ENCODE results near the gene PSORS1C2.
A peak's percentile ranks its signal among the peaks of the same experiment; 100 is the strongest.

The PSORS1C2 gene

DNA sequence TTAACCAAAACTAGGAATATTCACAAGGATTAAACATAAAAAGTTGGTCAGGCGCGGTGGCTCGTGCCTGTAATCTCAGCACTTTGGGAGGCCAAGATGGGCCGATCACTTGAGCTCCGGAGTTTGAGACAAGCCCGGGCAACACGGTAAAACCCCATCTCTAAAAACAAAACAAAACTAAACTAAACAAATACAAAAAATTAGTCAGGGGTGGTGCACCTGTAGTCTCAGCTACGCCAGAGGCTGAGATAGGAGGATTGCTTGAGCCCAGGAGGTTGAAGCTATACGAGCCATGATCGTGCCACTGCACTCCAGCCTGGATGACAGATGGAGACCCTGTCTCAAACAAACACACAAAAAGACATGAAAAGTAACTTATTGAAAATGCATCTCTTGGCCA, 3.2 kb downstream of the PSORS1C2 start:
- DNase-seq: no peak

DNA sequence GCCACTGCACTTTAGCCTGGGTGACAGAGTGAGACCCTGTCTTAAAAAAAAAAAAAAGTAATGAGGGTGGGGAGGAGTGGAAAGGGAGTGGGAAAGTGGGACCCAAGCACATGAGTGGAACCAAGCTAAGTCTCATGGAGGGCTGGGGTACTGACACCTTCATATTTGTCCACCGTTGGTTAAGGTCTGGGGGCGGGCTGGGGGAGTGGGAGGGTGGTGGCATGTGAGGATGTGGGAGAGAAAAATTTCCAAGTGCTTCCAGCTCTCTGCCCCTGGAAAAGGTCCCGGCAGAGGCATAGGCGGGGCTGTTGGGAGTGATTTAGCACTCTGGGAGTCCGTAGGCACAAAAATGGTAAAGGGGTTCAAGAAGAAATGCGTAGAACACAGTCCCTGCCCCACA, 6.1 kb downstream of the PSORS1C2 start:
- DNase-seq: no peak

DNA sequence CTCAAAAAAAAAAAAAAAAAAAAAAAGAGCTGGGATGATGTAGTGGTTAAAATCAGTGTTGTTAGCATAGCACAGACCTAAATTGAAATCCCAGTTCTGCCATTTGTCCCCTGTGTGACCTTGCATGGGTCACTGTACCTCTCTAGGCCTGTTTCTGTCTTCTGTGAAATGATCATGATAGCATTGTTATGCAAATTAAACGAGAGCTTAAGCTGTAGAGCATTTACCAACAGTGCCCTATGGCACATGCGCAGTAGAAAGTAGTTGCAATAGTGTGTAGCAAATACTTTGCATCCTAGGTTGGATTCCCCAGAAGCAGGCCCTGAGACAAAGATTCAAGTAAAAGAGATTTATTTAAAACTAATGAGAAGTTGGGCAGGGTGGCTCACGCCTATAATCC, 7.3 kb downstream of the PSORS1C2 start:
- DNase-seq: no peak

DNA sequence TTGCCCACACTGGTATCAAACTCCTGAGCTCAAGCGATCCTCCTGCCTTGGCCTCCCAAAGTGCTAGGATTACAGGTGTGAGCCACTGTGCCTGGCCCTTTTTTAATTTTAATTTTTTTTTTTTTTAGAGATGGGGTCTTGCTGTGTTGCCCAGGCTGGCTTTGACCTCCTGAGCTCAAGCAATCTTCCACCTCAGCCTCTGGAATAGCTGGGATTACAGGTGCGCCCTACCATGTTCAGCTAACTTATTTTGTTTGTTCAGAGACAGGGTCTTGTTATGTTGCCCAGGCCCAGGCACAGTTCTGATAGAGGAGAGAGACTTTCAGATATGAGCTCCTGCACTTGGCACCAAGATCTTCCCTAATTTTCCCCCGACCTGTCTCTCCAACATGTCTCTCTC, 8.1 kb downstream of the PSORS1C2 start:
- DNase-seq: no peak

DNA sequence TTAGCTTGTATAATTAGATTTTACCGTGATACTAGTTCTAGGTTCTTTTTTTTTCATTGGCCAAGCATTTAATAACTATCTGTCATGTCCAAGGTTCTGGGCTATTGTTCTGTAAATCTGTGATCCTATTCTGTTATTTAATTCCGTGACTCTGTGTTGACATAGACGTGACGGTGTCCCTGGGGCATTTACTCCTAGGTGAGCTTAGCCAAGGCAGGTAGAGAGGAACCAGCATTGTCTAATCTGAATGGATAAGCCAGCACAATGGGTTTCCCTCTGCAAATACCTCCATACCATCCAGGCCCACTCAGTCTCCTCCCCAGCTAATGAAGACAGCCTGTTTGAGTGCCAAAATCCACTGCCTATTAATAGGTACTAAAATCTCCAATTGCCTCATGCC, 9.7 kb downstream of the PSORS1C2 start:
- no peak for DNase-seq

DNA sequence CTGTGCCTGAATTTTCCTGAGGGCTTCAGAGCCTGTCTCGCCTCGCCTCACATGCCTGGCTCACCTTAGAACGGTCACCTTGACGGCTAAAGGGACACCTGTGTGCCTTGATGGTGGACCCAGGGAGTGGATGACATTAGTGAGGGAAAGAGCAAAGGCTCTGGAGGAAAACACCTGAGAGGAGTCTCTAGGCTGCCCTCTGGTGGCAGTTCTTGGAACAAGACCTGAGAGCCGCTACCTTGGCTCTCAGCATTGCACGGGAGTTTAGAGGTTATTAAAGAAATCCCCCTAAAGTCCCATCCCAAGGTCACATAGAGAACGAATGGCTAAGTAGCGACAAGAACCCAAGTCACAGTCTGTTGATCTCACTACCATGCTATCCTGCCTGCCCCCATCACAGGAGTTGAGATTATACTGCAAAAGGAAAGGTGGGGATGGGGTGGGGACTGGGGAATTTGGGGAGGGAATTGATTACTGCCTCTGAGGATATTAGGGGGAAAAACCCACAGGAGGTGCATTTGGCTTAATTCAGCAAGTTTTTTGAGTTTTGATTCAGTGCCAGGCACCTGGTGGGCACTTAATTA, 10.7 kb downstream of the PSORS1C2 start:
- DNase-seq: peak; percentile 87

DNA sequence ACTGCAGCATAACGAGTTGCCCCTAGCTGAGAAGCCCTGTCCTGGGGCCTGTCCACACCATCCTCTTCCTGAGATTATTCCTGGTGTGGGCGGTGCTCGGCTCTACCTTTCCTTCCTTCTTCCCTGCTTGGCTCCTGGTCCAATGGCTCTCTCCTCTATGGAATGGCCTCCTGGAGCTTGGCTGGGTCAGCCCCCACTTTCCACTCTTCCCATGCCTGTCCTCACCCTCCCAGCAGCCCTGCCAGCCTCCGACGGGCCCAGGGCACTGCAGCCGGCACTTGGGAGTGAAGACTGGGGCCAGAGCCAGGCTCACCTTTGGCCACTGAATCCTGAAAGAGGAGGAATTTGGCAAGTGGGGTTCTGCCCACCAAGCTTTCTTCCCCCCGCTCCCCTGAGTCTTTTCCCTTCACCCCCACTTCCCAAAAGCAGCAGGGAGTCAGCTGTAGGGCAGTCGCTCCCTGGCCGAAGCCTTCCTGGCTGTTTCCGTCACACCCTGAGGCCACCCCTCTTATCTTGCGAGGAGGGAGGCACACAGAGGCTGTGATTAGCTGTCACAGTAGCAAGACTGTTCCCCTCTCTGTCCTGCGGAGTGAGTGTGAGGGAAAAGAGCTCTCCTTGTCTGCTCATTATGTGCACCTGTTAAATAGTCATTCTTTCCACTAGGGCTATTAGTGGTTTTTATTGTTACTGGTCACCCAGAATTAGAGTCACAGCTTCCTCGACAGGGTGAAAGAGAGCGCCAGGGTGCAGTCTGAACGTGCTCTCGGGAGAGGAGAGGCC, 12.3 kb downstream of the PSORS1C2 start:
- no peak for DNase-seq

DNA sequence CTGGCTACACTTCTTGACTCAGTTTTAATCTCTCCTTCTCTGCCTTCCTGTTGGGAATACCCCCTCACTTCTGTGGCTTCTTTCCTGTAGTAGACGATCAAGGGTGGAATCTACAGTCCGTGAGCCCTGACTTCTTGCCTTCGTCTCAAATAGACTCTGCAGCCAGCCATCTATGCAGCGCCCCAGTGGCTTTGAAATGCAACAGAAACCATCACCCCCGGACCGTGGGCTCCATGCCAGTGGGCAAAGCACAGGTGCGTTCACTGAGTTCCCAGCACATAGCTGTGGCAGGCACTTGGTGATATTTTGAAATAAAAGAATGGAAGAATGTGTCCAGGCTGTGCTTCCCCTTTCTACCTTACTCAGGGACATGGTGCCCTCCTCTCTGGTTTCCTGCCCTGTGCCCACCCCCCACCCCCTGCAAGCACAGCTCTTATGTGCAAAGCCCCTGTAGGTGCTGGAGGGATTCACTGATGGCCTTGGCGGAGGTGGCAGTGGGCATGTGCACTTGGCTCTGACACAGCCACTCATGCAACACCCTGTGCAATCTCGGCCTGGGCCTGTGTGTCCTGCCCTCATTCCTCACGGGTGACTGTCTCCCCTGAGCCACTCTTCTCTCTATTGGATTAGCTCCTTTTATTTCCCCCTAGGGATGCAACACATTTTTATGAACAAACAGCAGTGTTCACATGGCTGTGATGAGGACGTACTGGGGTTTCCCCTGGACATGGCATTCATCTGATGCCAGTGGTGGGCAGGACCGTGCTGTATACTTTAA, 13.1 kb downstream of the PSORS1C2 start:
- no peak for DNase-seq

DNA sequence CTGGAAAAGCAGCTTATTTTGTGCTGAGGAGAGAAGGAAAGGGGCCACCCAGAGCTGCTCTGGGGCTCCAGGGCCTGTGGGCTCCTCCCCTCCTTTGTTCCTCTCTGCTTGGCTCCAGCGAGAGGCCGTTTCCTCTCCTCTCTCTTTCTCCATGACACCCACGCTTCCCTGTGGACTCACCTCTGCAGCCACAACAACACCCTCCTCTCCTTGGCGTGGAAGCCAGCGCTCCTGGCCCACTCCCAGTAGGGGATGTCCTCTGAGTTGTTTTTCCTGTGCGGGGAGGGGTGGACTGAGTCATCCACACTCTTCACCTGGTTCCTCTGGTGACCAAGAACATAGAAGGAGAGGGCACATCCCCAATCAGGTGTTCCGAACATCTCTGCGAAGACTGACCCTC, 13.7 kb downstream of the PSORS1C2 start:
- DNase-seq: no peak

DNA sequence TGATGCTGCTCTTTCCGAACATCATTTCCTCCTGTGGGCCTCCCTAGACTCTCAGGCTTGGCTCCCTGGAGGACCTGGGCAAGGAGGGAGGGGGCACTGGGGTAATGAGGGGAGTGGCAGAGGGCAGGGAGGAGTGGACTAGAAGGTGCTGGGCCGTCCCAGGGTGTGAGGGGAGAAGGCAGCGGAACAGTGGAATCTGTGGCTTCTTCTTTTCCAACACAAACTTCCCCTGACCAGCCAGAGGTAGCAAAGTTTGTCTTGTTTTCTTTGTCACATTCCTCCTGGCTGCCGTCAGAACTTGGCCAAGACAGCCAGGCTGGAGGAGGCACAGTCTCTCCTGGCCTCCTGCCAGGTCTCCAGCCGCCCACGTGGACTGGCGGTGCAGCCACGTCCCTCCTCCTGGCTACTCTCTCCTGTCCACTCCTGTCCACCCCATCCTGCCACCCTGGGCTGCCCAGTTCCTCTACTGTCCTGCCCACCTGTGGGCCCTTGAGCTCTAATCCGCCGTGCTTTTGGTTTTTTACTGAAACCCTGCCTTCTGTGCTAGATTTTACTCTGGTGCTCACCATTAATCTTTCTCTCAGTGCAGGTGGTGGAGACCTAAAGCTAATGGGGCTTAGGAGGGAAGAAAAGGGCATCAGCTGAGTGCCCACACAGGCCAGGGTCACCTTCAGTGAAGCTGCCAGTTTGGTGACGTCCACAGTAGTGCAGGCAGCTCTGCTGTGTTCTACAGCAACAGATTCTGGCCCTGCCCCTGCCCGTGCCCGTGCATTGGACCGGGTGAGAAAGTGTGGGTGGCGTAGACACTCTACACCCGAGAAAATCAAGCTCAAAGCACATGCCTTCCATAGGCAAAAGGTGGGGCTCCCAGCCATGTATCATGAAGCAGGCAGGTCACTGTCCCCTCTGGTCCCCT, 15.8 kb downstream of the PSORS1C2 start:
- no peak for DNase-seq

DNA sequence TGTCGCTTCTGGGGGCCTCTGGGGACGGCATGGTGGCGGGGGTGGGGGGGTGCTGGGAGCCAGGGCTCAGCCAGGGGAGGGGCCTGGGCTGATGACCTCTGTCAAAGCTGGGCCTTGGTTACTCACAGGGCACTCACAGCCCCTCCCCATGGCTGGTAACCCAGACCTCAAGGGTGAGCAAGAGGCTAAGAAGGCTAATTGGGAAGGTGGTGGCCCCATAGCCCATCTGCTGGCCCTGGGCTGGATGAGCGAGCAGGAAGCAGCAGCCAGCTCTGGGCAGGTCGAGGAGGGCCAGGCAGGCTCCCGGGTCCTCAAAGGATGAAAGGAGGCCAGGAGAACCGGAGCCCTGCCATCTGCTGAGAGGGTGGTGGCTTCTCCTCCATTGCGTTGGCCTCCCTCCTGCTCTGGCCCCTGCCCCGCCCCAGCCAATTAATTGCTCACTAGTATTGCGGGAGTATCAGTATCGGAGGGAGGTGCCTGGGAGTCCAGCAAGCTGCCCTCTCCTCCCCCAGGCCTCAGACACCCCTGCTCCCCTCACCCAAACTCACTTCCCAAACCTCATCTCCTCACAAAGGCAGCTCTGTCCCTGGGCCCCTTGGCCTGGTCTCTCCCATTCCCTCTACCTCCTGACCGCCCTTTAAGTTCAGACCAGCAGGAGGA, 17.6 kb downstream of the PSORS1C2 start:
- DNase-seq: no peak

DNA sequence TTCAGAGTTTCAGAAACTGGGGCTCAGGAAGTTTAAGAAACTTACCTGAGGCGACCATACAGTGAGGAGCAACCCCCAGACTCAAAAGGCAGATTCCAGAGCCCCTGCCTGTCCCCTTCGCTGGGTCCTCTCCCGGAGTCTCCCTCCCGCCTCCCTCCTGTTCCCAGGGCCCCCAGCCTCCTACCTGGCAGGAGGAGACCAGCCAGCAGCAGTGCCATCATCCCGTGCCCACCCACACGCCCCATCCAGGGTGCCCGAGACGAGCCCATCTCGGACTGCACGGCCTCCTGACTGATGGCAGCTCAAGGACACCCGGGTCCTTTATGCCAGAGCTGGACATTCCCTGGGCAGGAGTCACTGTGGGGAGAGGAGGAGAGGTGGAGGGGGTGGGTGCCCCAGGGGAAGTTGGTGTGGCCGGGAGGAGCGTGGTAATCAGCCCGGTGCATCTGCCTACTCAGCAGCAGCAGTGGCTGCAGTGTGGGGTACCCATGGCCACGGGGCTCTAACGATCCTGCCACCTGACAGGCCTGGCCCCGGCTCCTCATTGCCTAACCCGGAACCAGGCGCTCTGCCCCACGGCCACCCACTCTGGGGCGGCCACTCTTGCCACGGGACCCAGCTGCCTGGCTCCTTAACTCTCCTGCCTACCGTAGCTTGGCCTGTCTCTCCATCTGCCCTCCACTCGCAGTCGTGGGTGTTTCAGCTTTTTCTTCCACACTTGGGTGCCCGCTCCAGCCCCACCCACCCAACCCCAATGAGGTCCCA, 18.5 kb downstream of the PSORS1C2 start, which contains the start of gene CDSN:
TSS of gene CDSN (minus strand) at position 296 of the 765 bp plus-strand sequence. CDS start at position 269, 27 bp downstream.
- no peak for DNase-seq

DNA sequence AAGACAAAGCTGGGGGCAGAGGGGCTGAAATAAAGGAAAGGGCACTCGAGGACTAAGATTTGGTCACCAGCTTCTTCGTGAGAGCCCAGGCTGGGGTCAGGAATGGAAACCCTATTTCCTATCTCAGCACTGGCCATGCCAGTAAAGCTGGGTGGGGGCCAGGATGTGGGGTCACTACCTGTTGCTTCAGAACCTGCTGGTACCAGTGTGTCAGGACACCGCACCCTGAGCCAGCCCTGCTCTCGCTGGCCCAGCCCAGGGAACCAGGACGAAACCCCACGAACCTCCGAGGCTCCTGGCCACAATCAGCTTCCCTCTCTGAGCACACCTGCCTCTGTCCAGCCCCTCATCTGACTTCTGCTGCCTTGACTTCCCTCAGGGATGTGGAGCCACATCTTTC, 20.7 kb downstream of the PSORS1C2 start:
- DNase-seq: no peak

DNA sequence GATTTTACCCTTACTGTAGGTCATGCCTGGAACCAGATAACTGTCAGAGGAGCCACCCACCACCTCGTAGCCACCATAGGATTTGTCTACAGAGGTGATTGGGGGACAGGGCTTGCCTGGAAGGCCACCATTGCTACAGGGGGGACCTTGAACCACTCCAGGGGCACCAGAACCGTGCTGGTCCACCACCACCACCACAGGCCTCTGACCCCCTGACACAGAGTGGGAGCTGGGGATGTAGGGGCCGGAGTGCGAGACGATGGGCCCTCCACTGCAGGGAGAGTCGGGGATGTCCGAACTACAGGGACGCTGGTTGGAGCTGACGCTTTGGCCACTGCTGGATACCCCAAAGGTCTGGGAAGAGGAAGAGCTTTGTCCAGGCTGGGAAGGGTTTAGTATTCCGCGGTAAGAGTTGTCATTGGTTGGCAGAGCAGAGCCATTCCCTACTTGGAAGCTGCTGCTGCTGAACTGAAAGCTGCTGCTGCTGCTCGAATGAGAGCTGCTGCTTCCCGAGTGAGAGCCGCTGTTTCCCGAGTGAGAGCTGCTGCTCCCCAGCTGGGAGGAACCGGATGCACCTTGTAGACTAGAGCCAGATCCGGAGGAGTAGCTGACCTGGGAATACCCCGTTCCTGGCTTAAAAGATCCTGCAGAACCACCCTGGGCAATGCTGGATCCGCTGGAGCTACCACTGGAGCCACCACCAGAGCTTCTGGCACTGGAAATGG, 22.0 kb downstream of the PSORS1C2 start:
- no peak for DNase-seq

DNA sequence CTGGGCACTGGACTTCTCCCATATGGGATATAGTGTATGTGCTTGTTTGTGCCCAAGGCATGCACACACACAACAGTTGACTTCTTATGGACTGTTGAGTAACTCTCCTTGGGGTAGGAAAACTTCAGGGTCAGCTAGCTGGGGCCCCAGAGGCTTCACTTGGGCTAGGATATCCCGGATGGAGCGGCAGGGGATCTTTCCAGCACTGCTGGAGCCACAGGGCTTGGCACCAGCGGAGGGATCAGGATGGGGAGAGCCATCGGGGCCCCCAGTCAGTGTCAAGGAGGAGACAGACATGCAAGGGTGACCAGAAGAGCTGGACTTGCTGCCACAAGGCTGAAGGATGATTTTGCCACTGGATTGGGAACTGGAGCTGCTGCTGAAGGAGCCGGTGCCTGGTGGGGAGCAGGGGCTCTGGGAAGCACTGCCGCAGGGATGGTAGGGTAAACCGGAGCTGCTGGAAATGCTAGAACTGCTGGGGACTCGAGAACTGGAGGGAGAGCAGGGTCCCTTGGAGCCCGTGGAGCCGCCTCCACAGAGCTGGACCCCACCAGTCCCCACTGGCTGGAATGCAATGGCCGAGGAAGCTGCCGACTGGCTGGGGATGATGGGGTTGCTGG, 22.8 kb downstream of the PSORS1C2 start:
- no peak for DNase-seq

DNA sequence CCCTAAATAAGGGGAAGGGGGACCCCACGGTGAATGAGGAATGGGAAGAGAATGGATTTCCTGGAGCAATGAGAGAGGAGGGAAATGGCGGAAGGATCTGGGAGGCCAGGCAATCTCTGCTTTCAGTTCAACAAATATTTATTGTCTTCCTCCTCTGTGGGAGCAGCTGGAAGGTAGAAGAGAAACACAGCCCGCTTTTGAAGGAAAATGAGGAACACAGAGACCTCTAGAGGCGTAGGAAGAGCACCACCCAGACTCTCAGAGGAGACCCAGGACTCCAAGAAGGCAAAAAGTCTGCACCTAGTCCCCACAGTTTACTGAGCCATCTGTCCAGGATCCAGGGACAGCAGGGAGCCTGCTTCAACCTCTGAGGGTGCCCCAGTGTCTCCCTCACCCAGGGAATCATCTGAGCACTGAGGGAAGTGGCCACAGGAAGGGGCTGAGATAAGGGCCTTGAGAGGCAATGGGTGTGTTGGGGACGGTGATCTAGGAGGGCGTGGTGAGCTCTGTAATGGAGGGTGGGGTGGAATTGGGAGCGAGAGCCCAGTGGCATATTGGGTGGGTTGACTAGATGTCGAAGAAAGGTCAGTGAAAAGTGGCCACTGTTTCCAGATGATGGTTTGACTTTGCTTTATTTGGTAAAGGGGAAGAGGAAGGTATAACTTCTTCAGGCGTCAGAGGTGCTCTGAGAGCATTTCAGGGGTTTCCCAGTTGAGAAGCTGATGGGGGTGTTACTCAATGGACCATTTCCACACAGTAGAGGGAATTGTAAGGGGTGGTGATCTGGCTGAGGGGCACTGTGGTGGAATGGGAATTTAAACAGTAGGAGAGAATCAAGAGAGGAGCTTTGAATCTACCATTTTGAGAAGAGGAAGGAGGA, 23.7 kb downstream of the PSORS1C2 start:
- DNase-seq: no peak

DNA sequence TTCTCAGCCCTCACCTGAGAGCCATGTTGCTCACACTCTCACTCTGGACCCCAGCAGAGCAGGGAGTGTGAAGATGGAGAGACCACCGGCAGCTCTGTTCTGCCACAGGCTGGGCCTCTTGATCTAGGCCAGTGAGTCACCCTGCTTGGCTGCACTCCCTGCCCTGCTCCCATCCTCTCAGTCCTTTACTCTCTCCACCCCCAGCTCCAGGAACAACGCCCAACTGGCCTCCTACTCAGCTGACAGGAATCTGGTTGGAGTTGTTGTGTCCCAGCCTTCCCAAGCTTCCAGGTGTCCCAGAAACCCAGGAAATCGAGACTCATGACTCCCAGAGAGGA, 24.4 kb downstream of the PSORS1C2 start, which contains the start of gene PSORS1C1:
TSS of gene PSORS1C1 (plus strand) at position 260 of the 338 bp plus-strand sequence. CDS start 14,833 bp downstream, outside the sequence.
- no peak for DNase-seq

DNA sequence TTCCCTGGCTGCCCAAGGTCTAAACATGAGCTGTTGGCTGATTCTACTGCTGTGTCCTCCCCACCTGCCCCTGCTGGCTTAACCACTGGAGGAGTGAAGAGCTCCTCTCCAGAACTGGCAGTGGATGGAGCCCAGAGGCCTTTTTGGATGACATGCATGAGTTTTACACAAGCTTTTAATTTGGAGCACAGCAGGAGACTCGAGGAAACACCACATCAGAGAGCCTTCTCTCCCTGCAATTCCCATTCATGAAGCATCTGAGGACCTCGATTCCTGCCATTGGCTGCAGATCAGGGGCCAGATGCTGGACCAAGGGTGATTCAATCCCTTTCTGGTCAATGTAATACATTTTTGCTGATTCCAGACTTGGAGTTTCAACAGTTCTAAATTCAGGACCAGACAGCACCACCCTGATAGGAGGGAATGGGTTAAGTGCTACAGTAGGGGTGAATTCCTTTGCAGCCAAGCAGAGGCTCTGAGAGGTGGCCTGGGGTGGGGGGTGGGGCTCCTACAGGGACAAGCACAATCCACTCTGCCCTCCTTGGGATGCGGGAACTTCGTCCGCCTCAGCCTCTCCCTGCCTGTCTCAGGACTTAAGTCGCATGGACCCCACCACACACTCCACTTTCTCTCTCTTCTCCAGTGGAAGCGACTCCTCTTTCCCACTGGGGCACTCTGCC, 24.9 kb downstream of the PSORS1C2 start:
- DNase-seq: no peak

DNA sequence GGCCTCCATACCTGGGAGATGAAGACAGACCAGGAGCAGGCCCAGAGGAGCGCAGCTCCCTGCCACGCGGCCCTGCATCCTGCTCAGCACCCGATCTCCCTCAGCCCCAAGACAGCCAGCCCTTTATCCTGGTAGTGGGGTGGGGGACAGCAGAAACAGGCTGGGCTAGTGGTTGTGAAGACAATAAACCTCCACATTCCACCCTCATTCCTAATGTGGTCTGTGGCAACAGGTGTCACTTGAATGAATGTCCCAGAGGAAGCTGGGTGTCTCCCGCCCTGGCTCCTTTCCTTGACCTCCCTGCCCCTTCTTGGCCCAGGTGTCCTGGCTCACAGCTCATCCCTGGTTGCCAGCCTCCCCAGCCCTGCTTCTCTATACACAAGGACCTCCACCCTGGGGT, 26.4 kb downstream of the PSORS1C2 start, which contains the start of gene C6orf15:
TSS of gene C6orf15 (minus strand) at position 98 of the 400 bp plus-strand sequence. CDS start at position 78, 20 bp downstream.
- no peak for DNase-seq

Measured in activated effector memory CD4-positive, alpha-beta T cell treated with anti-CD3 and anti-CD28 coated beads, Interleukin-2, amount 50 U/mL, for 16 hours (primary cell).